Activated naive CD8-positive, alpha-beta T cell (primary cell): Measurements from ENCODE around the gene LRP1B.
"Not testable (repeated sequence)": the region's sequence is repeated elsewhere in the genome, so short reads cannot be mapped to it uniquely, and the experiment has no call there.

Experiments used
- H3K27ac Mint-ChIP-seq: one replicate; pipeline ENCODE4 v1.8.0; 2021; ENCODE audit warnings: mixed read lengths
- H3K27me3 Mint-ChIP-seq: one replicate; pipeline ENCODE4 v1.8.0; 2021; ENCODE audit warnings: mixed read lengths
- H3K36me3 Mint-ChIP-seq: one replicate; pipeline ENCODE4 v1.8.0; 2021; ENCODE audit warnings: mixed read lengths
- H3K4me1 Mint-ChIP-seq: one replicate; pipeline ENCODE4 v1.8.0; 2021; ENCODE audit warnings: low read depth, mixed read lengths
- H3K4me3 Mint-ChIP-seq: one replicate; pipeline ENCODE4 v1.8.0; 2021; ENCODE audit warnings: mild to moderate bottlenecking, mixed read lengths
- H3K9me3 Mint-ChIP-seq: one replicate; pipeline ENCODE4 v1.8.0; 2021; ENCODE audit warnings: low read depth, mixed read lengths

LRP1B gene

DNA sequence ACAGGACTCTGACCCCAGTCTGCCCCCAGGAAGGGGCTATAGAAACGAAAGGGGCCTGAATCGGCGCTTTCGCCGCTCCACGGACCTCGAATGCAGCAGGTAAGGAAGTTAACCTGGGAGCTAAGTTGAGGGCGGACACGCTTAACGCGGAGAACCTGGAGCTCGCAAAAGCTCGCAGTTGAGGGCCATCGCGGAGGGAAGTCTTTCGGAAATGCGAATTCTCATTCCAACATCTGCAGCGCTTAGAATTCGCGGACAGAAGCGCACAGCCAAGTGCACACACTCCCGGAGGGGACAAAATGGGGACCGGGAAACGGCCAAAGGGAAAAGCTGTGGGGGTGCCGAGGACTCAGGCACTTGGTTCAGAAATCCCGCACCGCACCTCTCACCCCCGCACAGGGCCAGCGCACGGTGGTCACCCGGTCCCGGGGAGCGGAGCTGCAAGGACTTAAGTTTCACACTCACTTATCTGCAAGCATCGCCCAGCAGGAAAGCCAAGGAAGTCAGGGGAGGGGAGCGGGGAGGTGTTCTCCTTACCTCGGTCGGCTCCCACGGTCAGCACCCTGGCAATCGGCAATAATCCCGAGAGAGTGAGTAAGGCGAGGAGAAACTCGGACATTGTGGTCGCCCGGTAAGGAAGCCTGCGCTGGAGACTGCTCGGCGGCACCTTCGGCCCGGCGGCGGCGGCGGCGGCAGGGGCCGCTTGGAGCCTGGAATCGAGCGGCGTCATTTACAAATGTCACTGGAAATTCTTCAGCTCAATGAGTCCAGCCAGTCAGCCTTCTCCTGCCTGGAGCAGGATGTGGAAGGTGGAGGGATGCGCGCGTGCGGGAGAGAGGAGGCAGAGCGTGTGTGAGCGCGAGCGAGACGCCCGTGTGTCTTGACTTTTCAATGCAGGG, 456 bp downstream of the LRP1B start:
- no peak overlapping the region for H3K4me3 Mint-ChIP-seq
- H3K27ac Mint-ChIP-seq = no peak overlapping the region
- H3K4me1 Mint-ChIP-seq = peaks cover 5% of the 10 kb centered on the region
- no peaks in the 10 kb centered on the region for H3K36me3 Mint-ChIP-seq
- peaks cover 25% of the 10 kb centered on the region for H3K27me3 Mint-ChIP-seq
- no peaks in the 10 kb centered on the region for H3K9me3 Mint-ChIP-seq

DNA sequence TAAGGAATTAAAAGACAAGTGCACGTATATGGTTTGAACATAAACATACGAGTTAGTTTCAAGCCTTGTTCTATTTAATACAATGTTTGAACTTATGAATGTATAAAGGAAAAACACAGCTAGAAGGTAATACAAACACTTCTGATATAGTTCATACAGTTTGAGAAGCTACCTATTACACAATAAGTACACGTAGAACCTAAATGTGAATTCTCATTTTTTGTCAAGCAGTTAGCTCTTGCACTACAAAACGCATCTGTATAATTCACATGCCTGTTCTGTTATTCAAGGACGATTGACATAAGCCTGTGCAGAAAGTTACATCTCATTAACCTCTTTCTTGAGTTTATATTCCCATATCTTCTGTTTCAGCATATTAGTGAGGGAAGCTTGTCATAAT, 2.7 kb downstream of the LRP1B start:
- no peak overlapping the region for H3K27ac Mint-ChIP-seq
- H3K27me3 Mint-ChIP-seq = peaks cover 25% of the 10 kb centered on the region
- no peaks in the 10 kb centered on the region for H3K36me3 Mint-ChIP-seq
- H3K4me3 Mint-ChIP-seq = no peak overlapping the region
- peaks cover 5% of the 10 kb centered on the region for H3K4me1 Mint-ChIP-seq
- no peaks in the 10 kb centered on the region for H3K9me3 Mint-ChIP-seq

DNA sequence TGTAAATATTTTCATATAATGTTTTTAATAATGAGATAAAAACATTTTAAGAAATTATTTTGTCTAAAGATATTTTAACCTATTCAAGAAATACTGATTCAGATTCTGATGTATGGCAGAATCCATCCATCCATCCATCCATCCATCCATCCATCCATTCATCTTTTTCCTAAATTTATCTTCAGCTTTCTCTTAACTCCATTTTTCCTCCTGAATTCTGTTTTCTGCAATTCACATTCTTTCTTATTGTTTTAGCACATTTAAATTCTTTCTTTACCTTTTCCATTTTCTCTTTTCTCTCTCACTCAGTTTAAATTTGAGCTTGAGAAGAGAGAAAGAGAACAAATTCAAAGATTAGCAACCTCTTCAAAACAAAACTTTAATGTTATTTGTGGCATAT, 3.6 kb downstream of the LRP1B start:
- no peak overlapping the region for H3K27ac Mint-ChIP-seq
- H3K4me3 Mint-ChIP-seq = no peak overlapping the region
- no peaks in the 10 kb centered on the region for H3K36me3 Mint-ChIP-seq
- no peaks in the 10 kb centered on the region for H3K9me3 Mint-ChIP-seq
- peaks cover 5% of the 10 kb centered on the region for H3K4me1 Mint-ChIP-seq
- peaks cover 20% of the 10 kb centered on the region for H3K27me3 Mint-ChIP-seq

DNA sequence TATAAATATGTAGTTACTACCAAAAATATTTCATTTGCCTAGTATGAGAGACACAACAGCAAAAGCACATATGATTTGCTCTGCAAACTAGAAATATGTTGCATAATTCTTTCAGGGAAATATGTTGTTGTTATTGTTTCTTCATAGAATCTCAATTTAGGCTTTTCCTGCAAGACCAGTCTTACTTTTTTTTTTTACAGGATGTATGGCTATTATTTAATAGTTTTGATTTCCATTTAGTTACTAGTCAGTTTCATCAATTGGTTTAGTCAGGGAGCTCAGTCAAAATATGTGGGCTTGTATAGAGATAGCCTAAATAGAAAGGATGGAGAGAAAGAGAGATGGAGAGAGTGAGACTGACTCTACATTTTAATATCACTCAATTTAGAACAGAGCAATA, 6.1 kb downstream of the LRP1B start:
- Mint-ChIP-seq H3K4me3 (no peak overlapping the region), H3K9me3 (peaks cover 6% of the 10 kb centered on the region), H3K4me1 (no peaks in the 10 kb centered on the region), H3K27me3 (peaks cover 7% of the 10 kb centered on the region), H3K27ac (no peak overlapping the region), H3K36me3 (no peaks in the 10 kb centered on the region)

DNA sequence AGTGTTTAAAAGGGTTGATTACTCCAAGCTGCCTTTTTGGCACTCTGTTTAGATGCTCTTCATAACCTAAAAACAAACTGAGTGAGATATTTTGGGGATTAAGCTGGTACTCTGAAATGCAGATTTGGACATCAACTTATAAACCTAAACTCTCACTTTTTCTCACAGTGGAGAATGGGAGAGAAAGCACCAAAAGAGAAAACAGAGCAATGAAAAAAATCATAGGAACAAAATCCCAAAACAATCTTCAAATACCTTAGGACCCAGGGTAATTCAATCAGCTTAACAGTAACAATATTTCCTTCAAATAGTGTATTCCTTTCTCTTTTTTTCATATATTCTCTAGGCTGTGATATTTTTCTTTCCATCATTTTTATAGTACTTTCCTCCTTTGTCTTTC, 11.5 kb downstream of the LRP1B start:
- Mint-ChIP-seq H3K36me3 (no peaks in the 10 kb centered on the region), H3K27me3 (no peaks in the 10 kb centered on the region), H3K4me3 (no peak overlapping the region)

DNA sequence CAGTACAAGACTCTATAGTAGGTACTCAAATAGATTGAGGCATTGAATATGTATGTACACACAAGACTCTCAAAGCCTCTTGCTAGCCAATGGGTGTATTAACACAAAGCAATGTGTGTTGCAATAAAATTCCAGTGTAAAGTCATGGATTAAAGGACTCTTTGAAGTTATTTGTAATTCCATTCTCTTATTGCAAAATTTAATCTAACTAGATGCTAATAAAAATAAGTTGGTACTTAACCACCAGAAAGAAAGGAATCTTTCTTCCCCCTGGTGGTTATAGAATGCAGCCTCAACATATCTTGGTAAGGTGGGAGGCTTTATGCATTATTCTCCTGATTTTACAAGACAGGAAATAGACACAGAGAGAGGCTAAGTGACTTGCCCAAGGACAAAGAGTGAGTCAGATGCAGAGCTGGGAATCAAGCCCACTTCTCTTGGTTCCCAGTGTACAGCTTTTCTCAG, 18.0 kb downstream of the LRP1B start:
- H3K27me3 Mint-ChIP-seq = no peaks in the 10 kb centered on the region
- H3K27ac Mint-ChIP-seq = no peak overlapping the region
- no peak overlapping the region for H3K4me3 Mint-ChIP-seq
- H3K4me1 Mint-ChIP-seq = no peaks in the 10 kb centered on the region
- peaks cover 5% of the 10 kb centered on the region for H3K9me3 Mint-ChIP-seq
- H3K36me3 Mint-ChIP-seq = no peaks in the 10 kb centered on the region

More for the DNA sequence above, 11.5 kb downstream of the LRP1B start:
- Mint-ChIP-seq H3K9me3 (peaks cover 6% of the 10 kb centered on the region), H3K27ac (no peak overlapping the region), H3K4me1 (no peaks in the 10 kb centered on the region)

DNA sequence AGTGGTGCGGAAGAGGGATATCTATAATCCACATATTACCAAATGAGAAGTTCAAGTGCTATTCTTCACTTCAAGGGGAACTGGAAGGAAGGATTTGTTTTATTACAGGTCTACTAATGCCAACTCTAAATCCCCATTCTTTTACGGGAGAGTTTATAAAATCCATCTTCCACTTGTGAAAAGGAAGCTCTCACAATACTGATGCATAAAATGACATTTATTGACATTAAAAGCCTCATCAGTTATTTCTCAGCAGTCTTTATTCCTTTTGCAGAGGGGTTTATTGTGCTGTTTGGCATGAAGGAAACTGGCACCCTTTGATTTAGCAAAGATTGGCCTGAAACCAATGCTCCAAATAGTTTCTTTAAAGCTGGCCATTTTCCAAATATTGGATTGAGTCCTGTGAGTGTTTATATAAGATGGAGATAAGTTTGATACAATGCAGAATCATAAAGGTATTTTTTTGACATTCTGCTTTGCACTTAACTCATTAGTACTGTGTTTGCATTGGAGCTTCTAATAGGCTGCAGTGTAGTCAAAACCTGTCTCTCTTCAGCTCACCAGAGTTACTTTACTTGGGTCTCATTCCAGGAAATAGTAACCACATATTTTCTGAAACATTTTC, 26.6 kb downstream of the LRP1B start:
- no peak overlapping the region for H3K4me3 Mint-ChIP-seq
- H3K36me3 Mint-ChIP-seq = no peaks in the 10 kb centered on the region
- H3K4me1 Mint-ChIP-seq = no peaks in the 10 kb centered on the region
- H3K27ac Mint-ChIP-seq = no peak overlapping the region
- no peaks in the 10 kb centered on the region for H3K27me3 Mint-ChIP-seq
- H3K9me3 Mint-ChIP-seq = no peaks in the 10 kb centered on the region

DNA sequence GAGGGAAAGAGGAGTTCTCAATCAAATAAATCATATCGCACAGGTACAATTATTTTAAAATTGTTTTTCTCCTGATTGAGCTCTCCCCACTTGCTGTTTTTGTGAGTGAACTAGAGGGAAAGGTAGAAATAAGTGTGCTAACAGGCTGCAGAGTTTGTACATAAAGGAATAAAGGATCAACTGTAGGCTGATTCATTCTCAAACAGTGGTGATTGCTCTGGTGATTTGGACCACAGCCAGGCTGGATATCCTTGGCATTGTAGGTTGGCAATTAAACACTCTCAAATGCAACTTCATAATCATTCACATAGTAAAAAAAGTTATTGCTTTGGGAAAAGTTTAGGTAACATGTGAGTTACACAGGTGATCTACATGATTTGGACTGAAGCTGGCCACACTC, 29.8 kb downstream of the LRP1B start:
- Mint-ChIP-seq H3K36me3 (no peaks in the 10 kb centered on the region), H3K27me3 (no peaks in the 10 kb centered on the region), H3K27ac (no peak overlapping the region), H3K9me3 (peaks cover 7% of the 10 kb centered on the region), H3K4me3 (no peak overlapping the region), H3K4me1 (no peaks in the 10 kb centered on the region)

DNA sequence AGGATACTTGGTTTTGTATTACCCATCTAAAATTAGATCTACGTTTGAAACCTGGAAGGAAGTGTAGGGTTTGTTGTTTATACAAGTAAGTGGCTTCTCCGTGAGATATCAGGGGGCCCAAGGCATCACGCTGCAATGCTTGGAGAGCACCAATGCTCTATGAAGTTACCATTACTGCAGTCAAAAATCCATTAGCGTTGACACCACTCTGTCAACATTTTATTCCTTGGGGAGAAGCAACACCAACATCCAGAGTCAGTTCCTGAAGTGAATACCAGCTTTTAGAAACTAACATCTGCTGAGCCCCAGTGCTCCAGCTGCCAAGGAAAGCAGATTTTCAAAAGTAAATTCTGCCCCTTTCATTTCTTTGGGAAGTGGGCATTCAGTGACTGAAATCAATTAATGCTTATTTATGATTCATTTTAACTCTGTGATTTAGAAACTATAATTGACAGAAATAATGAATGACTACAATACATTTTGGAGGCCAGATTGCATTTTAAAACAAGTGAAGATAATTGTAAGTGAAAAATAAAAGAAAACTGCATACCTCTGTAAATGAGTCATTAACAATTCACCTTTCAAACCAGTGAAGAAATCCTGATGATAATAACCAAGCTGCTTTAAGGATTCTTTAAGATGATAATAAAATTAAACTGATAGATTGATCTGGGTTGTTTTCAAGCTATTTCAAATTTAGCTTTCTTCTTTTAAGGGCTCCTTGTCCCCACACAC, 30.5 kb downstream of the LRP1B start:
- H3K36me3 Mint-ChIP-seq = no peaks in the 10 kb centered on the region
- H3K4me3 Mint-ChIP-seq = no peak overlapping the region
- H3K27me3 Mint-ChIP-seq = no peaks in the 10 kb centered on the region
- peaks cover 7% of the 10 kb centered on the region for H3K9me3 Mint-ChIP-seq
- no peak overlapping the region for H3K27ac Mint-ChIP-seq
- H3K4me1 Mint-ChIP-seq = no peaks in the 10 kb centered on the region

DNA sequence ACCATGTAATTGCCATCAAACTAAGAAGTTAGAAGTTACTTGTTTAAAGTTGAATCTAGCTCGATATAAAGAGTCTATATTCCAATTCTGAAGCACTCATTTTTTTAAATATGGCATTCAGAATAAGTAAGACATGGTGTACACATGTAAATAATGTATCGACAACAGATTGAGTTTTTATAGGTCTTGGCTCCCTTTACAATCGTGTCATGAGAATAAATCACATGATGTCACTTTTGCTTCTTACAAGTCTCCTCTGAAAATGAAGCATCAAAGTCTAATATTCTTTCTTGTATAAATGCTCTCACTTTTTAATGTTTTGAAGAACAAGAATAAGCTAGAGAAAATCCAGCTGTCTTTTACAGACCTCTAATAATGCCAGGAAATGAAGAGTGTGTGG, 33.1 kb downstream of the LRP1B start:
- no peak overlapping the region for H3K27ac Mint-ChIP-seq
- H3K4me1 Mint-ChIP-seq = no peaks in the 10 kb centered on the region
- no peaks in the 10 kb centered on the region for H3K27me3 Mint-ChIP-seq
- H3K36me3 Mint-ChIP-seq = no peaks in the 10 kb centered on the region
- peaks cover 14% of the 10 kb centered on the region for H3K9me3 Mint-ChIP-seq
- H3K4me3 Mint-ChIP-seq = no peak overlapping the region

DNA sequence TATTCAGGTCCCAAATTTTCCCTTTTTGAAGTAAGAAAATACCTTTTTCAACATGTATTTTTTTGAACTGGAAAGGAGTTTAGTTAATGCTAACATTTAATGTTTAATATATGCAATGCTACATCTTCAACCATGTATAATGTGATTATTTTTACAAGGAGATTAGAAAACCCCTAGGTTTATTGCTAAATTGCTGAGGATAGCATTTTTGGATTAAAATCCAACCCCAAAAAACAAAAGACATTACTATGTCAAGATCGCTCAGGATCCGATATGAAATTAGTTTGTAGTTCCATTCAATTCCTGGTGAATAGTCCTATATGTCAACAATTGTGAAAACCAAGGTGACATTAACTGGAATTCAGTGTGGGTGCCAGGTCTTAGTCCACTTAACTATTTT, 35.2 kb downstream of the LRP1B start:
- no peaks in the 10 kb centered on the region for H3K36me3 Mint-ChIP-seq
- H3K27ac Mint-ChIP-seq = no peak overlapping the region
- H3K4me3 Mint-ChIP-seq = no peak overlapping the region
- no peaks in the 10 kb centered on the region for H3K27me3 Mint-ChIP-seq
- peaks cover 17% of the 10 kb centered on the region for H3K9me3 Mint-ChIP-seq
- H3K4me1 Mint-ChIP-seq = no peaks in the 10 kb centered on the region

DNA sequence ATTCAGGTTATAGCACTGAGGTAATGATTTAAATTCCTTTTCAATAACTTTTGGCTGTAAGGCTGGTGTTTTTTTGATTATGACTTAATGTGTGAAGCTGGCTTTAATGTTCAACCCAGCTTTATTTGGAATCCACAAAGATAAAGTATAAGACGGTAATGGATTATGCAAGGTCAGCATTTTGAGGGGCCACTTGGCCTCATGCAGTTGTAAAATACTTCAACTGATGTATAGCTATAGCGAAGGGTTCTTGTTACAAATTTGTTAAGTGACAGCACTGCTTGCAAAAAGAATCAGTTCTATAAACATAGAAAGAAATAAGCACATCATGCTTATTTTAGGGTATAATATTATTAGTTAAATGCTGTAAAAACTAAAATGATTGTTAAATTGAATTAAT, 36.6 kb downstream of the LRP1B start:
- no peaks in the 10 kb centered on the region for H3K36me3 Mint-ChIP-seq
- no peak overlapping the region for H3K4me3 Mint-ChIP-seq
- H3K4me1 Mint-ChIP-seq = no peaks in the 10 kb centered on the region
- peaks cover 24% of the 10 kb centered on the region for H3K9me3 Mint-ChIP-seq
- H3K27ac Mint-ChIP-seq = no peak overlapping the region
- H3K27me3 Mint-ChIP-seq = no peaks in the 10 kb centered on the region

DNA sequence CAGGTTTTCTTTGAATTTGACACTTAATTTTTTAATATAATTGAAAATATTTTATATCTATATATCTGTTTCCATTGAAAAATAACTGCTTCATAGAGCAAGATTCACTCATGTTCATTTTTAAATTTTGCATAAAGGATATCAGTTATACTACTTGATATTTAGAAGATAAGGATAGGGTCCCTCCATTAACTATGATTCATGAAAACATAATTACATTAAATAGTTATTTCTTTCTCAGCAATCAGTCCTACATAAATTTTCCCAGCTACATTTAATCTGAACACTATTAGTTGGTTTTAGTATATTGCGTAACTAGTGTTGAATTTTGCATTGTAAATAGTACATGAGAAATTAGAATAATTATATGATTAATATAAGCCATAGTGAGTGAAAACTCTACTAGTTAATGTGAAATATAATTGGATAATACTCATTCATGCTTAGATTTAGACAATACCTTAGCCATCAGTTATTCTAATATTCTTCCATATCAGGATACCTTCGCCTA, 42.7 kb downstream of the LRP1B start:
- Mint-ChIP-seq H3K27ac (no peak overlapping the region), H3K4me1 (no peaks in the 10 kb centered on the region), H3K27me3 (no peaks in the 10 kb centered on the region), H3K9me3 (peaks cover 20% of the 10 kb centered on the region), H3K36me3 (no peaks in the 10 kb centered on the region), H3K4me3 (no peak overlapping the region)

DNA sequence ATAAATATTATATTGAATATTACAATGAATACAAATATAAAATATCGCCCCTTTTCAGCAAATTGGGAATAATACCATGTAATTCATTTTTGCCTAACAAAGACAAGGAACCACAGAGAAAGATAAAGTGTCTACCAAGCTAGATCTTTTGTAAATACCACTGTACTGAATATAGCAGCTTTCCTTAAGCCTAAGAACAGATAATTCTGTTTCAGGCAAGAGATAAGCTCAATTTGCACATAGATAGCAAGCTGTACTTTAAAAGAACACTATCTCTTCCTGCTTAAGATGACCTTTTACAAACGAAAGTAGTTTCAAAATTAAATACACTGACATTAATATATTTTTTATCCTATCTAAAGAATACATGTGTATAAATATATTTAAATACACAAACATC, 43.2 kb downstream of the LRP1B start:
- H3K4me1 Mint-ChIP-seq, H3K4me3 Mint-ChIP-seq, H3K27ac Mint-ChIP-seq, H3K36me3 Mint-ChIP-seq, H3K27me3 Mint-ChIP-seq: not testable (repeated sequence)
- peaks cover 16% of the 10 kb centered on the region for H3K9me3 Mint-ChIP-seq

DNA sequence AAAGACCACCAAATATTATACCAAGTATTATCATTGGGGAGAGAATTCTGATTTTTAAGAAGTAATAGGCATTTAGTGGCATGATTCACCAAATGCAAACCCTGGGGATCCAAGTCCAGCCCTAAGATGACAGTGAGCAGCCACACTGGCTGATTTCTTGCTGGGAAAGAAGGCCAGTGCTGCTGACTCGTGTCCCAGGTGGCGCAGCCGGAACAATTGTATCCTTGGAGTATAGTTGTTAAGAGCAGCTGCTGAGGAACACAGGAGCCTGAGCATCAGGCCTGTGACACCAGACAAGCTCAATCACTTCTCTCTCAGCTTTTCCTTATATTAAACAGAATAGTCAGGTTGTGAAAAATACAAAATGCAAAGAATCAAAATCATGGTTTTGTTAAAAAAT, 48.4 kb downstream of the LRP1B start:
- Mint-ChIP-seq H3K27ac (no peak overlapping the region), H3K4me1 (no peaks in the 10 kb centered on the region), H3K27me3 (no peaks in the 10 kb centered on the region)

More for the DNA sequence above, 48.4 kb downstream of the LRP1B start:
- no peak overlapping the region for H3K4me3 Mint-ChIP-seq
- peaks cover 6% of the 10 kb centered on the region for H3K9me3 Mint-ChIP-seq
- no peaks in the 10 kb centered on the region for H3K36me3 Mint-ChIP-seq
